SK-N-SH treated with all-trans-retinoic acid at 6 μM for 48 hours (cell line): Measurements from ENCODE around the gene DPYSL3.

Source experiments
- ESRRG ChIP-seq: fragments of 250-450 bp; sonication (Bioruptor Pico); IDR thresholded peaks from 2 replicates; pipeline ENCODE4 v1.6.1; 2021; ENCODE audit warnings: mild to moderate bottlenecking
- ISL1 ChIP-seq: fragments of 250-450 bp; sonication (Bioruptor Pico); IDR thresholded peaks from 2 replicates; pipeline ENCODE4 v2.1.2; 2022; ENCODE audit warnings: mild to moderate bottlenecking, moderate library complexity
- RARB ChIP-seq: fragments of 250-450 bp; sonication (Bioruptor Pico); IDR thresholded peaks from 2 replicates; pipeline ENCODE4 v1.8.0; 2021; ENCODE audit warnings: mild to moderate bottlenecking, moderate library complexity
- SNAI2 ChIP-seq: fragments of 250-450 bp; sonication (Bioruptor Pico); IDR thresholded peaks from 2 replicates; pipeline ENCODE4 v1.5.0; 2020; ENCODE audit warnings: mild to moderate bottlenecking, moderate library complexity
- TCF4 ChIP-seq: fragments of 250-450 bp; sonication (Bioruptor Pico); IDR thresholded peaks from 2 replicates; pipeline ENCODE4 v1.8.0; 2021; ENCODE audit warnings: mild to moderate bottlenecking, moderate library complexity, borderline replicate concordance
- ZFP3 ChIP-seq: fragments of 250-450 bp; sonication (Bioruptor Pico); IDR thresholded peaks from 2 replicates; pipeline ENCODE4 v1.5.0; 2020; ENCODE audit warnings: mild to moderate bottlenecking, moderate library complexity
- ZFP30 ChIP-seq: fragments of 450-650 bp; formaldehyde crosslinking; IDR thresholded peaks from 2 replicates; pipeline ENCODE4 v1.5.0; 2022; ENCODE audit warnings: mild to moderate bottlenecking, moderate library complexity
- TF ChIP-seq, protein P1 (sequence below): fragments of 250-450 bp; sonication (Bioruptor Pico); IDR thresholded peaks from 2 replicates; pipeline ENCODE4 v1.5.1; 2021; ENCODE audit warnings: mild to moderate bottlenecking, moderate library complexity
- TF ChIP-seq, protein P2 (sequence below): fragments of 250-450 bp; sonication (Bioruptor Pico); IDR thresholded peaks from 2 replicates; pipeline ENCODE4 v1.8.0; 2020; ENCODE audit warnings: mild to moderate bottlenecking, moderate library complexity, borderline replicate concordance

DNA sequence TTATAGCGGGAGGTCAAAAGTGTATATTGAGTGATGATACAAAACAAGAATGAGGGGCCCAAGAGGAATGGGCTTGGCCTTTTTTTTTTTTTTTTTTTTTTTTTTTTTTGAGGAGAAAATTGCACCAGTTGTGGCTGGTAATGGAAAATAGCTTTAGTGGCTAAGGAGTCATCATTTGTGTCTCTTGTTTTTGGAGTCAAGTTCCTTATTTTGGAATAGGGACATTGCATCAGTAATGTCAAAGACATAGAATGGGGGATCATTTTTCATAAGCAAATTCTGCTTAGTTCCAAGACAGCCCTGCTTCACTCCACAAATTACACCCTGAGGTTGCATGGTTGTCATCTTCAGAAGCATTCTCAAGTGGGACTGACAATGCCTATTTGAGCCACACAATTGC lies 137.7 kb downstream of the DPYSL3 start:
- TF ChIP-seq ZFP30: no peak
- no peak for TF ChIP-seq ESRRG
- TF ChIP-seq, protein P1, sequence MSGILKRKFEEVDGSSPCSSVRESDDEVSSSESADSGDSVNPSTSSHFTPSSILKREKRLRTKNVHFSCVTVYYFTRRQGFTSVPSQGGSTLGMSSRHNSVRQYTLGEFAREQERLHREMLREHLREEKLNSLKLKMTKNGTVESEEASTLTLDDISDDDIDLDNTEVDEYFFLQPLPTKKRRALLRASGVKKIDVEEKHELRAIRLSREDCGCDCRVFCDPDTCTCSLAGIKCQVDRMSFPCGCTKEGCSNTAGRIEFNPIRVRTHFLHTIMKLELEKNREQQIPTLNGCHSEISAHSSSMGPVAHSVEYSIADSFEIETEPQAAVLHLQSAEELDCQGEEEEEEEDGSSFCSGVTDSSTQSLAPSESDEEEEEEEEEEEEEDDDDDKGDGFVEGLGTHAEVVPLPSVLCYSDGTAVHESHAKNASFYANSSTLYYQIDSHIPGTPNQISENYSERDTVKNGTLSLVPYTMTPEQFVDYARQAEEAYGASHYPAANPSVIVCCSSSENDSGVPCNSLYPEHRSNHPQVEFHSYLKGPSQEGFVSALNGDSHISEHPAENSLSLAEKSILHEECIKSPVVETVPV (CRISPR knock-in tag): no peak
- TF ChIP-seq ZFP3 (CRISPR knock-in tag): no peak
- no peak for TF ChIP-seq SNAI2 (CRISPR knock-in tag)
- no peak for TF ChIP-seq RARB (CRISPR knock-in tag)
- no peak for TF ChIP-seq TCF4 (CRISPR knock-in tag)
- TF ChIP-seq ISL1 (CRISPR knock-in tag): no peak
- TF ChIP-seq, protein P2, sequence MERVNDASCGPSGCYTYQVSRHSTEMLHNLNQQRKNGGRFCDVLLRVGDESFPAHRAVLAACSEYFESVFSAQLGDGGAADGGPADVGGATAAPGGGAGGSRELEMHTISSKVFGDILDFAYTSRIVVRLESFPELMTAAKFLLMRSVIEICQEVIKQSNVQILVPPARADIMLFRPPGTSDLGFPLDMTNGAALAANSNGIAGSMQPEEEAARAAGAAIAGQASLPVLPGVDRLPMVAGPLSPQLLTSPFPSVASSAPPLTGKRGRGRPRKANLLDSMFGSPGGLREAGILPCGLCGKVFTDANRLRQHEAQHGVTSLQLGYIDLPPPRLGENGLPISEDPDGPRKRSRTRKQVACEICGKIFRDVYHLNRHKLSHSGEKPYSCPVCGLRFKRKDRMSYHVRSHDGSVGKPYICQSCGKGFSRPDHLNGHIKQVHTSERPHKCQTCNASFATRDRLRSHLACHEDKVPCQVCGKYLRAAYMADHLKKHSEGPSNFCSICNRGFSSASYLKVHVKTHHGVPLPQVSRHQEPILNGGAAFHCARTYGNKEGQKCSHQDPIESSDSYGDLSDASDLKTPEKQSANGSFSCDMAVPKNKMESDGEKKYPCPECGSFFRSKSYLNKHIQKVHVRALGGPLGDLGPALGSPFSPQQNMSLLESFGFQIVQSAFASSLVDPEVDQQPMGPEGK (CRISPR knock-in tag): no peak
